ENCODE measurements around the gene NAALADL2.

DNA sequence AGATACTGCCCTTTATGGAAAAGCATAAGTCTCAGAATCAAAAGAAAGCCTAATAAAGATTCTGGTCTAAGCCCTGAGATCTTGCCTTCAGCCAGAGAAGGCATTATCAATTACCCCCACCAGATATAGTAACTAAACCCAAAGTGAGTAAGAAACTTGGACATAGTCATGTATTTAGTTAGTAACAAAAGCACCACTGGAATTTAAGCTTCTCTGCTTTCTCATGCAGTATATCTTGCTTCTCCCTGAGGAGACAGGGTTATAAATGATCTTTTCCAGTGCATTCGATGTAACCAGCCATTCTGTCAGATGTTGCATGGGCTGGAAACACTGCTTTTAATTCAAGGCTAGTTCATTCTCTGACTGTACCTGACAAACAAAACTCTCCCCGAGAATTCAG lies 946.7 kb downstream of the NAALADL2 start:
- TF ChIP-seq POLR2AphosphoS5 (IDR thresholded peaks at IDR 0.05; ENCODE audit: low read depth, low read length) = no peak
- TF ChIP-seq, protein P1, sequence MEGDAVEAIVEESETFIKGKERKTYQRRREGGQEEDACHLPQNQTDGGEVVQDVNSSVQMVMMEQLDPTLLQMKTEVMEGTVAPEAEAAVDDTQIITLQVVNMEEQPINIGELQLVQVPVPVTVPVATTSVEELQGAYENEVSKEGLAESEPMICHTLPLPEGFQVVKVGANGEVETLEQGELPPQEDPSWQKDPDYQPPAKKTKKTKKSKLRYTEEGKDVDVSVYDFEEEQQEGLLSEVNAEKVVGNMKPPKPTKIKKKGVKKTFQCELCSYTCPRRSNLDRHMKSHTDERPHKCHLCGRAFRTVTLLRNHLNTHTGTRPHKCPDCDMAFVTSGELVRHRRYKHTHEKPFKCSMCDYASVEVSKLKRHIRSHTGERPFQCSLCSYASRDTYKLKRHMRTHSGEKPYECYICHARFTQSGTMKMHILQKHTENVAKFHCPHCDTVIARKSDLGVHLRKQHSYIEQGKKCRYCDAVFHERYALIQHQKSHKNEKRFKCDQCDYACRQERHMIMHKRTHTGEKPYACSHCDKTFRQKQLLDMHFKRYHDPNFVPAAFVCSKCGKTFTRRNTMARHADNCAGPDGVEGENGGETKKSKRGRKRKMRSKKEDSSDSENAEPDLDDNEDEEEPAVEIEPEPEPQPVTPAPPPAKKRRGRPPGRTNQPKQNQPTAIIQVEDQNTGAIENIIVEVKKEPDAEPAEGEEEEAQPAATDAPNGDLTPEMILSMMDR (IDR thresholded peaks at IDR 0.05) = no peak
- no peak for TF ChIP-seq TCF7L2 (IDR thresholded peaks at IDR 0.05; ENCODE audit: low read depth, low read length)
- TF ChIP-seq, protein P2, sequence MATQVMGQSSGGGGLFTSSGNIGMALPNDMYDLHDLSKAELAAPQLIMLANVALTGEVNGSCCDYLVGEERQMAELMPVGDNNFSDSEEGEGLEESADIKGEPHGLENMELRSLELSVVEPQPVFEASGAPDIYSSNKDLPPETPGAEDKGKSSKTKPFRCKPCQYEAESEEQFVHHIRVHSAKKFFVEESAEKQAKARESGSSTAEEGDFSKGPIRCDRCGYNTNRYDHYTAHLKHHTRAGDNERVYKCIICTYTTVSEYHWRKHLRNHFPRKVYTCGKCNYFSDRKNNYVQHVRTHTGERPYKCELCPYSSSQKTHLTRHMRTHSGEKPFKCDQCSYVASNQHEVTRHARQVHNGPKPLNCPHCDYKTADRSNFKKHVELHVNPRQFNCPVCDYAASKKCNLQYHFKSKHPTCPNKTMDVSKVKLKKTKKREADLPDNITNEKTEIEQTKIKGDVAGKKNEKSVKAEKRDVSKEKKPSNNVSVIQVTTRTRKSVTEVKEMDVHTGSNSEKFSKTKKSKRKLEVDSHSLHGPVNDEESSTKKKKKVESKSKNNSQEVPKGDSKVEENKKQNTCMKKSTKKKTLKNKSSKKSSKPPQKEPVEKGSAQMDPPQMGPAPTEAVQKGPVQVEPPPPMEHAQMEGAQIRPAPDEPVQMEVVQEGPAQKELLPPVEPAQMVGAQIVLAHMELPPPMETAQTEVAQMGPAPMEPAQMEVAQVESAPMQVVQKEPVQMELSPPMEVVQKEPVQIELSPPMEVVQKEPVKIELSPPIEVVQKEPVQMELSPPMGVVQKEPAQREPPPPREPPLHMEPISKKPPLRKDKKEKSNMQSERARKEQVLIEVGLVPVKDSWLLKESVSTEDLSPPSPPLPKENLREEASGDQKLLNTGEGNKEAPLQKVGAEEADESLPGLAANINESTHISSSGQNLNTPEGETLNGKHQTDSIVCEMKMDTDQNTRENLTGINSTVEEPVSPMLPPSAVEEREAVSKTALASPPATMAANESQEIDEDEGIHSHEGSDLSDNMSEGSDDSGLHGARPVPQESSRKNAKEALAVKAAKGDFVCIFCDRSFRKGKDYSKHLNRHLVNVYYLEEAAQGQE (IDR thresholded peaks at IDR 0.05; ENCODE audit: insufficient read depth in 1 of 2, low read depth in 2 of 2, low read length in 1 of 2) = no peak
